IPS-11a (cell line): ENCODE results near the gene GALNT18.
"Not testable (repeated sequence)": the region's sequence is repeated elsewhere in the genome, so short reads cannot be mapped to it uniquely, and the experiment has no call there.

Experiments used
- H3K4me3 ChIP-seq: one replicate; pipeline ENCODE4 v1.5.1; 2013; ENCODE audit warnings: low read depth, low read length, control low read depth

The GALNT18 gene

DNA sequence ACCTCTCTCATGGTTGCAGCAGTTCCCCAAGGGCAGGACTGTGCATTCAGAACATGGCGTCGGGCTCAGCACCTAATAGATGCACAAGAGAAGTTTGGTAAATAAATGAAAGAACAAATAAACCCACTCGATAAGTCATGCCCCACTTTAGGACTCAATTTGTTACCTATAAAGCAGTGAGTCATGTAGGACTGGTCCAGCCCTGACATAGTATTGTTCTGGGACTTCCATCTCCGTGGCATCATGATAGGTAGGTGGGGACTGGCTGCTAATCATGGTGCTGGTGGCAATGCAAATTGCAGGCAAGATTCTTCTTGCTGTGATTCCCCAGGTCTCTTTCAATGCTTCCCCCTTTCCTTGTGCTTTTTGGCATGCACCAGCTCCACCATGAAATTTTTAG lies 150.6 kb downstream of the GALNT18 start:
- H3K4me3 ChIP-seq, result no peak overlapping the region

DNA sequence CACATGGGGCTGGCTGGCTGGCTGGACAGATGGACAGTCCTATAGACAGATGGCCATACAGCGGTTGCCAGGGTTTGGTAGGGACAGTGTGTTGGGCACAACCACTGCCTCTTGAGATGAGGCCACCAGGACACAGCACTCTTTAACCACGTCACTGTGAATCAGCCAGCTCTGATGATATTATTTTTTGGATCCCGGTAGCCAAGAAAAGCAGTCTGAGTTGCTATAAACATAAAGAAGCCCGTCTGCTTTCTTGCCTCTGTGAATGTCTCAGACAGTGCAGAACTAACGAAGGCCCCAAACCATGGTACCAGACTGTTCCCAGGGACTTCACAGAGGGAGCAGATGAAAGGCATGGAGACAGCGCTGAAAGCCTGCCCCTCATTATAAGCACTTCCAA lies 152.9 kb downstream of the GALNT18 start:
- no peak overlapping the region for H3K4me3 ChIP-seq

DNA sequence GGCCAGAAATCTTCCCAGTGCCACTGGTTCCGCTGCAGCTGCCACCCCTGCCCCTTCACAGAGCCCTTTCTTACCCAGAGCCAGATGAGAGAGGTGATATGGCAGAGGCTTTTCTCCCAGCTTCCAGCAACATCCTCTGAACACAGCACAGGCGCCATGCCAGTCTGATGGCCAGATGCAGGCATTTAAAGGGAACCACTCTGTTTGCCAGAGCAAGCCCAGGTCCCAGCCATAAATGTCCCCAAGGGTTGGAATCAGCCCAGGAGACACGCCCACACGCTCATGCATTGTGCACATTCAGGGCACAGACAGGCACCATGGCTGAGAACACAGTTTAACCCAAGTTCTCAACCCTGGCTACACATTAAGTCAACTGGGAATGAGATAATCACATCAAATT lies 154.5 kb downstream of the GALNT18 start:
- H3K4me3 ChIP-seq, result no peak overlapping the region

DNA sequence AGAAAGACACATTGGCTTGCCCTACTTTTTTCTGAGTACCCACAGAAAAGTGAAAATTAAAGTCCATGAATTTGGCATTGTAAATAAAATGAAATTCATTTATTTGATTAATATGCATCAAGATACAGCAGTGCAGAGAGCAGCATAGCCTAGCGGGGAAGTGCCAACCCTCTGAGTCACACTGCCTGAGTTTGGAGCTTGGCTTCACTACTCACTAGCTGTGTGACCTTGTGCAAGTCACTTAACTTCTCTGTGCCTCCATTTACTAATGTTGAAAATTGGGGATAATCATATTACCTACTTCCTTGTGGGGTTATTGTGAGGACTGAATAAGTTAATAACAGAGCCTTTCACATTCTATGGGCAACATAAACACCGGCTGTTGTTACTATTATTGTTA lies 157.2 kb downstream of the GALNT18 start:
- no peak overlapping the region for H3K4me3 ChIP-seq

DNA sequence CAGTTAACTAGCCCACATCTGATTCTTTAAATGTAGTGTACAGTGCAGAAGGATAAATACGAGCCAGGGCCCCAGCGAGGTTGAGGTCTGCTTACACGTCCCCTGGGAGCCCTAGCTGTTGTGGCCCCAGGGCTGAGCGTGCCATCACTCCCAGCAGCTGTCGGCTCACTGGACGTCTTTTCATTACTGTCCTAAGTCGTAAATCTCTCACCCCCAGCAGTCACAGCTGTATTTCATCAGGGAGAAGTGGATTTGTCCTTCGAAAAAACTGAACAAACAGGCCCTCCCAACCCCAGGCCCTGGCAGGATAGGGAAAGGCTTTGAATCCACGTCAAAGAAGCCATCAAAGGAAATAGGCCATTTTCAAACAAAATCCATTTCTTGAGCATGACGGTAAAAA lies 158.4 kb downstream of the GALNT18 start:
- no peak overlapping the region for H3K4me3 ChIP-seq

DNA sequence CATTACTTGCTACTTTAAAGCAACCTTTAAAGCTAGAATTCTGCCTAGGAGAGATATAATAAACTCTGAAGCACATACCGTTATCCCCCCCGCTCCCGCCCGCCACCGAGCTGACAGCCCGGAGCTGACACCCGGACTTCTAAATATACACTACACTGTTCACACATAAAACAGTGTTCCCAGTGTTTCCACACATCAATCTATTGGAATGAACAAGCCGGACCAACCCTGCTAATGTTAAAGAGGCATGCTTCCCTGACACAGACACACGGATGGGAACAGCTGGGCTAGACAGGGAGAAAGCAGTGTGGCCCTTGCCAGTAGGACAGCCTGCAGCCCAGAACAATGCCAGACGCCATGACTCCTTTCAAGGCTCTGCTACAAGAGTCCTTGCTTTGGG lies 160.3 kb downstream of the GALNT18 start:
- H3K4me3 ChIP-seq, result no peak overlapping the region

DNA sequence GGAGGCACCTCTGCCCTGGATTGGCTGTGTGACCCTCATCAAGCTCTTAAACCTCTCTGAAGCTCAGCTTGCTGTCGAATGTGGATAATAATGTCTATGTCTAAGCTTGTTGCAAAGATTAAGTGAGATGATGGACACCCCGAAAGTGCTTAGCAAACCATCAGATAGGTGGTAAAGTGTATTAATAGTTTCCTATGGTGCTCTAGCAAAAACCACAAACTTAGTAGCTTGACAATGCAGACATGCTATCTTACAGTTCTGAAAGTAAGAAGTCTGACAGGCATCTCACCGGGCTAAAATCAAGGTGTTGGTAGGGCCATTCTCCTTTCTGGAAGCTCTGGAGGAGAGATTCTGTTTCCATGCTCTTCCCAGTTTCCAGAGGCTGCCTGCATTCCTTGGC lies 162.2 kb downstream of the GALNT18 start:
- H3K4me3 ChIP-seq, result no peak overlapping the region

DNA sequence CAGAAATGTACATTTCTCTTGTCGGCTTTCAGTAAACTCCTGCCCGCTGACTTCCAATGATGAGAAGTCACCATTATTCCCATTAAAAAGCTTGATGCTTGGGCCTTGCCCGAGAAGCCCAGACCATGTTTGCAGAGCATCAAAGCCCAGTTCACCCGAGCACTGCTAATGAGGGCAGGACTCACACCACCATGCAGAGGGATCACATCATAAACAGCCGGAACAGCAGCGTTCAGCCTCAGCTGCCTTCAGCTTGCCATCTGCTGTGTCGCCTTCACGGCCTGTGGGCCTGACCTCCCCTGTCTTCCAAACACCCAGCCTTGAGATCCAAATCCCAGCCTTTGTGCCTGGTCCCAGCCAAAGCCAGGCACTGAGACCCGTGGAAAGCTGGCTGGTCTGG lies 163.3 kb downstream of the GALNT18 start:
- no peak overlapping the region for H3K4me3 ChIP-seq

DNA sequence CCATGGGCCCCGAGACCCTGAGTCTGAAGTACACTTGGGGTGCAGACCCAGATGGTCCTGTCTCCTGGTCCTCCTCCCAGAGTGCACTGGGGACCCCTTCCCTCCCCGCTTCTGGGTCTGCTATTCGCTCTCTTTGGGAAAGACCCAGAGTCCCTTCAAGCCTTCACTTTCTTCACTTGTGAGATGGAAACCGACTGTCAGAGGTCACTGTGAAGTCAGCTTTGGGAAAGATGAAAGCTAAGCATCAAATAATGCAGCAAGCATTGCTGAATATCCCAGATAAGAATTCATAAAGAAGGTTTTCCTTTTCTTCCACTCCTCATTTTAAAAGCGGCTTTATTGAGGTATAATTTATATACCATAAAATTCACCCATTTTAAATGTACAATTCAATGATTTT lies 163.8 kb downstream of the GALNT18 start:
- H3K4me3 ChIP-seq, result no peak overlapping the region

DNA sequence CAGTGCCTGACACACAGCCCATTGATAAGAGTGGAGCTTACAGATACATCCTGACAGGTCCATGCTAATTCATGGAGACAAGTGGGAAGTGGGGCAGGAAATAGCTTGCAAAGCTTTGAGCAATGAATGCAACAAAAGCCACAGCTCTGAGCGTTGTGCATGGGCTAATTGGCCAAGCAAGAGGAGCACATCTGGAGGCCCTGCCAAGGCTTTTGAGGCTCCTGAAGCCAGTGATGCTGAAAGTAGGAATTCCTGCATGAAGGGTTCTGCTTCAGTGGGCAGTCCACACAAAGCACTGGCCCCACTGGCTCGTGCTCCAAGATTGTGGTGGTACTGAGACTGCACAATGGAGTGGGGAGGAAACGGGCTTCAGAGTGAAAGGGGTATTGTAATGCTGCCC lies 164.9 kb downstream of the GALNT18 start:
- H3K4me3 ChIP-seq, result no peak overlapping the region

DNA sequence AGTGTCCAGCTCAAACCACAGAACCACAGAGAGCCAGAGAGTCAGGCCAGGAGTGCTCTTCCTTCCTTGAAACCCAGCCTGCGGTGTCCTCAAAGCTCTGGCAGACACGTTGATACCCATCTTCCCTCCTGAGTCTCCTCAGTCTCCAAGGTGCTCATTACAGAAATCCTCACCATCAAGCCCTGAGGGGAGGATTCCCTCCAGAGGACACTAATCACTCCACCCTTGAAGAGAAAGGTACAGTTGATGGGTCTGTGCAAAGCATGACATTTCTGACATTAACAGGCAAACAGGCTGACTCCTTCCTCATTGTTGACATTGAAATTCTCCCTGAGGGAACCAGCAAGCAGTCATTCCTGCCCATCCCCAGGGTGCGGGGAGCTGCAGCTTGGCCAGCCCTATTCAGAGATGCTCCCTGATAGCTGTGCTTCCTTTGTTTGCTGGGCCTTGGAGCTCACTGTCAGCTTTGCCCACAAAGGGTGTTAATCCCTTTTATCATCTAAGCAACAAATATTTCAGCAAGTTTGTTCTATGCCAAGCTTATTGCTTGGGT lies 167.1 kb downstream of the GALNT18 start:
- no peak overlapping the region for H3K4me3 ChIP-seq

DNA sequence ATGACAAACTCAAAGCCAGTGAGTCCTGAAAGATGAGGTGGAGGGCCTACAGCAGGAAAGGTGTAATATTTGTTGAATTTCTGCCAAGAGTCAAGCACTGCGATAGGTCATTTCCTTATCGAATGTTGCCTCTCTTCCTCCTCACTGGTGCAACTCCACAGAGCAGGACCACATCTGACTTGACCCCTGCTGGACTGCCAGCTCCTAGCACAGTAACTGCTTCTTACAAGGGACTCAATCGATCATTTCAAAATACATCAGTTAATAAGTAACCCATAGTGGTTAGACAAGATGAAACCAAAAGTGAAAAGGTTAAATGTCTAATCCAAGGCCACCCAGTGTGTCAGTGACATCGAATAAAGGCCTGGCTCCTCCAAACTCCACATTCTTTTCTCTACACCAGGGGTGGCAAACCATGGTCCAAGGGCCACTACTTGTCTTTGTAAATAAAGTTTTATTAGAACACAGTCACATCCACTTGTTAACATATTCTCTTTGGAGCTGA lies 170.3 kb downstream of the GALNT18 start:
- no peak overlapping the region for H3K4me3 ChIP-seq

DNA sequence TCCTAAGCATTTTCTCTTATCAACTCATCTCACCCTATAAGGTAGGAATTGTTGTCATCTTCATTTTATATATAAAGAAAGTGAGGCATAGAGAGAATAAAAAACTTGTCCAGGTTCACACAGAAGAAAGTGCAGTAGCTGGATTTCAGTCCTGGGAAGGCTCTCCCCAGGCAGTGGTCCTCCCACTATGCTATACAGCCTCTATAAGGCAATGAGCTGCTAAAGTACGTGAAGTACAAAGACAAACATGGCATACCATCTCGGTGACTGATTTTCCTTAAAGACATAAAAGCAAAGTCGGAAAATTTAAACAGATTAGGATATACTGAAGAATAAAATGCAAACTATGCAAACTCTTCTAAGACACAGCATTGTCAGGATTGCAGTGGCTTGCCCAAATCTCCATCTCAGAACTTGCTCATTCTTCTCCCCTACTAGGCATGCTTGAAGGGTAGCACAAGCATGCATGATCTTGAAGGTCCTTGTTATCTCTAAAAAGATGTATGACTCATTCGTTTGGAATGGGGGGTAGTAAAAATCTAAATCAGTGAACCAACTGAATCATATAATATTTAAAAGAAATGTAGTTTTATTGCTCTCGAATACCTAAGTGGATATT lies 171.0 kb downstream of the GALNT18 start:
- no peak overlapping the region for H3K4me3 ChIP-seq

DNA sequence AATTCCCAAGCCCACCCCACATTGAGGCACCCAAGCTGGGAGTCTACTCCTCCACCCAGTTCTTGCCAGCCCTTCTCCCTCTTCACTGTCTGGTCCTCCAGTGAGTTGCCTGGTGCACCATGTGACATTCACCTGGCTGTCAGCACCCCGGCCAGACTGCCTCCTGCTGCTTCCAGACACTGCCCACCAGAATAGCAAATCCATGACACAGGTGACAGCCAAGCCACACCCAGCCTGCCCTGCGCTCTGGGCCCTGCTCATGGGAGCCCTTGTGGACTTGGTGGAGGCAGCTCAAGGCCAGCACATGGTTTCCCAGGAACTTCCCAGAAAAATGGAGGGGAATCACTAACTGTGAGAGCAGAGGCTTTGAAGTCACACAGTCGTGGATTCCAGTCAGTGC lies 172.5 kb downstream of the GALNT18 start:
- no peak overlapping the region for H3K4me3 ChIP-seq

DNA sequence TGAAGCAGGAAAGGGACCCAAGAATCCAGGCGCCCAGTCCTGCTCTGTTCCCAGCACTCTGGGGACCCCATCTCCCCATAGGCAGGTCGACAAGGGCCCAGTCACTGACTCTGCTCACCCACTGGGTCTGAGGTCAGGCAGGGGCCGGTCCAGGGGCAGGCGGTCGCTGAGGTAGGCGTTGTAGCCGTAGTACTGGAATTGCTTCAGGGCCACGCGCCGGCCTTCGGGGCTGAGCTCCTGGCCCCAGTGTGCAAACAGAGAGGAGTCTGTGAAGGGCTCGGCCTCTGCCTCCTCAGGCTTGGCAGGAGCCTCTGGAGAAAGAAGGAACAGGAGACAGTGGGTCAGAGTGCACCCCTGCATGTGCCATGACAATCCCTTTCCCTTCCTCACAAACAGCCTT lies 173.2 kb downstream of the GALNT18 start:
- H3K4me3 ChIP-seq, result no peak overlapping the region

DNA sequence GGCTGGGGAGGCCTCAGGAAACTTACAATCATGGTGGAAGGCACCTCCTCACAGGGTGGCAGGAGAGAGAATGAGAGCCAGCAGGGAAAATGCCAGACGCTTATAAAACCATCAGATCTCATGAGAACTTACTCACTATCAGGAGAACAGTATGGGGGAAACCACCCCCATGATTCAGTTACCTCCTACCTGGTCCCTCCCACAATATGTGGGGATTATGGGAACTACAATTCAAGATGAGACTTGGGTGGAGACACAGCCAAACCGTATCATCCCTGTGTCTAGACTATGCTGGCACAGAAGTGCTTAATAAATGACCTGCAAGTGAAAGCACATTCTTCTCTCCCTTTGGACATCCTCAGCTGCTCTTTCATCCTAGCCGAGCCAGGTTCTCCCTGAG lies 174.2 kb downstream of the GALNT18 start:
- H3K4me3 ChIP-seq, result not testable (repeated sequence)

DNA sequence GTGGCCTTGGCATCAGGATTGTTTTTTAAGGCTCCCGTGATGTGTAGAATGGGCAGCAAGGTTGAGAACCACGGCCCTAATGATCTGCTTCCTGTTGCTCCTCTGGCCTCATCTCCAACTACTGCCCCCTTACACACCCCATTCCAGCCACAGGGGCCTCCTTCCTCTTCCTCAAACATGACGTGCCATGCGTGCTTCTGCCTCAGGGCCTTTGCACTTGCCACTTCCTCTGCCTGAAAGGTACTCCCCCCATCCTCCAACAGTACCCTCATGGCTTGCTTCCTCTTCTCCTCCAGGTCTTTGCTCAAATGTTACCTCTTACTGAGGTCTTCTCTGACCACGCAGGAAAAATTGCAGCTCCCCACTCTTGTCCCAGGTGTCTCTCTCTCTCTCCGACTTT lies 174.8 kb downstream of the GALNT18 start:
- H3K4me3 ChIP-seq, result no peak overlapping the region

DNA sequence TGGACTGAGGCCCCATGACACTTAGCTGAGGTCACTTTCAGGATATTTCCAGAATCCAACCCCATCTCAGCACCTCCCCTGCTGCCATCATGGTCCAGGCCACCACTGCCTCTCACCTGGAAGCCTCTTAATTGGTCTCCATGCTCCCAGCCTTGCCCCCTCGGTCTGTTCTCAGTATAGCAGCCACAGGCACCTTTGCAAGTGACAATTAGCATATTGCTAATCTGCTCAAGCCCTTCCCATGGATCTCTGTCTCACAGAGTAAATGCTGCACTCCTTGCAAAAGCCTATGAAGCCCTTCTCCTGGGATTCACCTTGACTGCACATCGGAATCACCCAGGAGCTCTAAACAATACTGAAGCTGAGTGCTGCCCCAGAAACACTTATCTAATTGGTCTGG lies 175.2 kb downstream of the GALNT18 start:
- H3K4me3 ChIP-seq, result no peak overlapping the region

DNA sequence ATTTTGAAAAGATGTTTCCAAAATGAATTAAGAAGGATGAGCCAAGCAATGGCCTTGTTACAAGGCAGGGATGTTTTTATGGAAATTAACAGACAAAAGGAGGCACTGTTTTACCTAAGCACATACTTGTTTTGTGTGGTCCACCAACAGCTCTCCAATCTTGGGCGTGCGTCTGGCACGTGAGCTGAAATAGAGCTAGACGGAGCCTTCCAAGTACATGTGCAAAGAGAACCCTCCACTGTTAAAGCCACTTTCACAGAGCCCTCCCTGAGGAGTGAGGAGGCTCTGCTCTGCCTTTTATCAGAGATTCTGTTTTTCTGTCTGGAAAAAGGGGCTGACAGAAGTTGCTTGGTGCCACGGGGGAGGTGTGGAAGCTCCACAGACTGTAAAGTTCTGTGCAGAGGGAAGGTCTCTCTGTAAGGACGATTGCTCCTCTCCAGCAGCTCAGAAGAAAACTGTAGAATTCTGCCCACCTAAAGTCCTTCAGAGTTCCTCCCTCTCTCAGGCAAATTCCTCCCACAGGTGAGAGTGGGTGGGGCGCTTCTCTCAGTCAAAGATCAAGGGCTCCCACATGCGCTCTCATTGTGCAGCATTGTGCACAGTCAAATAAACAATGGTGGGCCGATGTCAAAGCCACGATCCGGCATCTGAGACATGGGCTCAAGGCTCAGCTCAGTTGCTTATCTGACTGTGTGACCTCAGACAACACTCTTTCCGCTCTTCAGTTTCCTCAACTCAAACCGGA lies 176.2 kb downstream of the GALNT18 start:
- no peak overlapping the region for H3K4me3 ChIP-seq

DNA sequence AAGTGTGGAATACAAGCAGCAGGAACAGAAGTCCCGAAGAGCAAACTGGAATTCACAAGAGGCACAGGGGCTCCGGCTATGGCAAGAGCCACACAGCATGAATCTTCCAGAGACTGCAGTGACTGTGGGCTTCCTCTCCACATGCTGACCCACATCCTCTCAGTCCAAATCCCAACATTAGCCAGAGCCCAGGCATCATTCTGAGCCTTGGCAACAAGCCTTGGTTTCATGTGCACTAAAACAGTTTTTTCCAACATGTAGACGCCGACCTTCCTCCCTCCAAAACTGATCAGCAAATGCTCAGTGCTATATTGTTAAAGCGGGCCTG lies 177.0 kb downstream of the GALNT18 start:
- no peak overlapping the region for H3K4me3 ChIP-seq

DNA sequence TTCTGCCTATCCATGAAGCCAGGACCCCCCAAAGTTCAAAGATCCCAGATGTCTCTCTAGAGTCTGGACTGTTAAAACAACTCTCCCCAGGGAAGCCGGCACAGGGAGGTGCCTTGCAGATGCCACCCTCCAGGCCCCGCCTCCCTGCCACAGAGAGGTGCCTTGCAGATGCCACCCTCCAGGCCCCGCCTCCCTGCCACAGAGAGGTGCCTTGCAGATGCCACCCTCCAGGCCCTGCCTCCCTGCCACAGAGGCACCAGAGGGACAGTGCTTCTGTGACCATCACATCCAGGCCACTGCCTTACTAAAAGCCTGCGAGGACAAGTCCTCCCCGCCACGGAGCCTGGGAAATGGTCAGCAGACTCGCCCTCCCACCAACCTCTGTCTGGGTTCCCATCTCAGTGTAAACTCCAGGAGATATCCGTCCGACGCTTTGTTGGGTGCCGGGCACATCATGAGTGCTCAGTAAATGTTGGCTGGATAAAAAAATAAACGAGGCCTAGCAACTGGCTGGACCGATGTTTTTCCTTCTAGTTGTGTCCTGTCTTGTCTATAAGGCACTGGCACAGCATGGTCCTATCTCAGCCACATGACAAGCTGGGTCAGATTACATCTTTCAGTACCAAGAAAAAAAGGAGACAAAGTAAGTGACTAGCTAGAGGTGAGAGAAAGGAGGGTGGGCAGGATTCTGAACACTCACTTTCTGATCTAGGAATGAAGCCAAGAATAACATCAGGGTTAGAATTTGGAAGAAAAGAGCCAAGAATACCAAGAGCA lies 177.6 kb downstream of the GALNT18 start:
- no peak overlapping the region for H3K4me3 ChIP-seq

DNA sequence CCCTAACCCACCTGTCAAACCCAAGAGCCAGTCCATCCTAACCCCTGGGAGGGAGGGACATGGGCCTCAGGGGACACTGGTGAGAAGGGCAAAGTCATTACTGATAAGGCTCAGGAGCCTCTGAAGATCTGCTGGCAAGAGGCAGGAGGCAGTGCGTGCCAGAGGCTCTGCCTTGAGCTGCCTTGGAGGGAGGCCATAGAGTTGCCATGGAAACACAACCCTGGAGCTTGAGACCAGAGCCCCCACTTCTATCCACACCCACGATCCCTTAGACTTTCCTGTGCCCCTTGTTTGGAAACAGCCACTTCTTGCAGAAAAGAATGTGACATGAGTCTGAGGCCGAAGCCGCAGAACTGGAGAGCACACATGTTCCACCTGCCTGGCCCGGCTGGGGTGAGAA lies 179.0 kb downstream of the GALNT18 start:
- no peak overlapping the region for H3K4me3 ChIP-seq
